T-helper 1 cell (primary cell): ENCODE data around the gene SEPTIN12.
"Not testable (repeated sequence)": the region's sequence is repeated elsewhere in the genome, so short reads cannot be mapped to it uniquely, and the experiment has no call there.

Experiments
- DNase-seq, 5 donors: peaks; one replicate each; pipeline ENCODE4 v3.0.0-alpha.2; 2012 to 2020

SEPTIN12 gene

DNA sequence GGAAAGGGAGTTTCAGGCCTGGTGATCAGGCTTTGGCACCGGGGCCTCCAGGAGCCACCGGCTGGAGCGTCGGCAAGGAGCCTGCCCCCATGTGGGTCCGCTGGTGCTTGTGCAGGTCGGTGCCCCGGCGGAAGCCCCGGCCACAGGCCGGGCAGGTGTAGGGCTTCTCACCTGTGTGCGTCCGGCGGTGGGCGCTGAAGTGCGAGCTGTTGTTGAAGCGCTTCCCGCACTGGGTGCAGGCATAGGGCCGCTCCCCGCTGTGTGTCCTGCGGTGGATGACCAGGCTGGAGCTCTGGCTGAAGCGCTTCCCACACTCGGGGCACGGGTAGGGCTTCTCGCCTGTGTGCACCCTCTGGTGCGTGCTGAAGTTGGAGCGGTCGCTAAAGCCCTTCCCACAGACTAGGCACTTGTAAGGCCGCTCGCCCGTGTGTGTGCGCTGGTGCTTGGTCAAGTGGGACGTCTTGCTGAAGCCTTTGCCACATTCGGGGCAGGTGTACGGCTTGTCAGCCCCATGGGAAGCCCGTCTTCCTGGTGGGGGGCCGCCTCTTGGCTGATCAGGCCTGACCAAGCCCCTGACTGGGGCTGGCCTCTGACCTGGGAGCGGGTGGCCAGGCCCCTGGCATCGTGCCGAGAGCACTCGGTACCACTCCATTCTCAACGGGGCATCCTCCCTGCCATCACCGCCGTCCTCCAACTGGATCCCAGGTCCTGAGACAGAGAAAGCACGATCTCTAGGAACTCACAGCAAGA lies 35.6 kb downstream of the SEPTIN12 start:
- no peak for DNase-seq

DNA sequence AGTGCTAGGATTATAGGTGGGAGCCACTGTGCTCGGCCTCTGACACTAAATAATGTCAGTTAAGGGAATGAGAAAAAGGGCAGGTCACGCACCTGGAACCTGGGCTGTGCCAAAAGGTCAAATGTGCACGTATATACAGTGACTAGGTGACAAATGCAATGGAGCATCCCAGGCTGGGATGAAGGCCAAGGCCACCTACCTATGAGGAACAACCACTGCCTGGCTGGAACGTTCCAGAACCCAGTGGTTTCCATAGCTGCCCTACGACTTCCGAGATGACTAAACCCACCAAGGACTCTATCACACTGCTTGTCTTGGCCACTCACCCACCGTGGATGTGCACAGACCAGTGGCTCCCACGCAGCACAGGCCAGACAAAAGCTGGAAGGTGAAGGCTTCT lies 37.2 kb downstream of the SEPTIN12 start:
- no peak for DNase-seq

DNA sequence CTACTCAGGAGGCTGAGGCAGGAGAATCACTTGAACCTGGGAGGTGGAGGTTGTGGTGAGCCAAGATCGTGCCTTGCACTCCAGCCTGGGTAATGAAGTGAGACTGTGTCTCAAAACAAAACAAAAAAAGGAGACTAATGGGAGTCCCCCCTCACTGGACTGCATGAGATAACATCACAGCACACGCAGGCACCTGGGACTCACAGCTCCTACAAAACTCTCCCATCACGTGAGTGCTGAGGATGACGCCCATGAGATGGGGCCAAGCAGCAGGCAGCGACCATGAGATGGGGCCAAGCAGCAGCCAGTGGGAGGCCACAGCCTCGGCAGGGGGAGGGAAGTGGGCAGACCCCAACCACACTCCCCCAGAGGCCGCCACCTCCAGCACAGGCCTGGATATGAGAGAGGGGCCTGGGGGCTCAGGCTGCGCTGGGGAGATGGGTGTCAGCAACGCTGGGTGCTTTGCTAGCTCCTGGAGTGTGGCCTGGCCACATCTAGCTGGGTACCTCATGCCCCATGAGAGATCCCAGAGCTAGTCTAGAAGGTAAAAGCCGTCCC lies 38.4 kb downstream of the SEPTIN12 start:
- no peak for DNase-seq

GRCh38 chr16:4748682-4749411 lies 39.3 kb downstream of the SEPTIN12 start:
- no peak for DNase-seq

- DNase-seq: no peak
Observed at GRCh38 chr16:4747906-4748681, 40.1 kb downstream of the SEPTIN12 start.

DNA sequence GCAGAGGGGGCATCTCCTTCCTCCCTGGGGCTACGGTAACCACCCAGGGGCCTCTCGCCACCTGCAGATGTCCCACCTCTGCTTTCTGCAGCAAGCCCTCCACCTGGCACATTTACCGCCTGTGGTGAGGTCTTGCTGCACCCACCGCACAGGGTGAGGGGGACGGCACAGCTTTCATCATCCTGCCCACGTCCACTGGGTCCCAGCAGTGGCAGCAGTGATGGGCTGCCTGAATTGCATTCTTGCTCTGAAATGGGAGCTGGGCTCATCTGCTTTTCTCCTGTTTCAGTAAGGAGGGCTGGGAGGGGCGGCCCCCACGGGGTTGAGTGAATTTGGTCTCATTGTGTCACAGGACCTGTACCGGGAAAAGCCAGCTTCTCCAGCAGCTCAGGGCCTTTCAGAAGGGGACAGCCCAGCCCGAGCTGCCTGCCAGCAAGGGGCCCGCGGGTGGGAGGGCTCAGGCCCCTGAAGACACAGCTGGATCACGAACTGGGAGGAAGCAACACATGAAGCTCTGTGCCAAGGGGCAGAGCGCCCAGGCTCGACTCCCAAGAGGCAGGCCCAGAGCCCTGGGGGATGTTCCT lies 41.1 kb downstream of the SEPTIN12 start:
- DNase-seq: no peak

DNA sequence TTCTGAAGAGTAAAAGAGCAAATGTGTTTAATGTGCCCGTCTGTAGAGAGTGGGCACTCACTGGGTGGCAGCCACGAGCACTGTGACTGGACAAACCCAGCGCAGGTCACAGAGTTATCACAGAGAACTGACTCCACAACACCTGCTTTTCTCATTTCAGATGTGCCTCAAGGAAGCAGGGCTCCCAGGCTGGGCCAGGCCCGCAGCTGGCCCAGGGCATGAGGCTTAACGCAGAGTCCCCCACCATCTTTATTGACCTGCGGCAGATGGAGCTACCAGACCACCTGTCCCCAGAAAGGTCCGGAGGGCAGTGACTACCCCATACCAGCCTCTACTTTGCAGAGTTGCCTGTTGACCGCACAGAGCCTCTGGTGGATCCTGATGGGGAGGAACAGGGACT lies 41.9 kb downstream of the SEPTIN12 start:
- DNase-seq: no peak

- DNase-seq: no peak
Observed at GRCh38 chr16:4745274-4745569, 42.9 kb downstream of the SEPTIN12 start.

DNA sequence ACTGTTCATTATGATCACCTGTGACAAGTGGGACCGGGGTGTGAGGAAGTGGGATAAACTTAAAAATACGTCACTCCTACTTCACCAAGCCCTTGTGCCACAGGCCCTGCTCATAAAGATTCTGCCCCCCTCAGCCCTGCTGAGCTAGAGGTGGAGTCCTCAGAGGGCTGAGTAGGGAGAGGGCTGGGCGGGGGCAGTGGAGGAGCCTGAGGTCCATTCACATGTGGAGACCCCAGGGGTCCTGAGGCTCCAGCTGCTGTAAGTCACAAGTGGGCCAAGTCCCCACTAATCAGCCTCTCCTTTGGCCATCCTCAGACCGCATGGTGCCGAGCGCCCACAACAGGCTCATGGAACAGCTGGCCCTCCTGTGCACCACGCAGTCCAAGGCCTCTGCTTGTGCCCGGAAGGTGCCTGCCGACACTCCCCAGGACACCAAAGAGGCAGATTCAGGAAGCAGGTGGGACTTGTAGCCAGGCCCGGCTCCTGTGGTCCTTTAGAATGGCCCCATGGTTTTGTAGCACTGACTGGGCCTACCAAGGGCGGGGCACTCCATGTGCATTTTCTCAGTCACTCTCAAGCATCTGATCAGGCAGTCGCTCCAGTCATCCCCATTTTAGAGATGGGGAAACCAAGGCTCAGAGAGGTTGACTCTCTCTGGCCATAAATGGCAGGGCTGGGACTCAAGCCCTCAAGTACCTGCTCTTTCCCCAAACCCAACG lies 43.4 kb downstream of the SEPTIN12 start:
- DNase-seq: no peak

- no peak for DNase-seq
Observed at GRCh38 chr16:4743226-4743878, 44.8 kb downstream of the SEPTIN12 start.

DNA sequence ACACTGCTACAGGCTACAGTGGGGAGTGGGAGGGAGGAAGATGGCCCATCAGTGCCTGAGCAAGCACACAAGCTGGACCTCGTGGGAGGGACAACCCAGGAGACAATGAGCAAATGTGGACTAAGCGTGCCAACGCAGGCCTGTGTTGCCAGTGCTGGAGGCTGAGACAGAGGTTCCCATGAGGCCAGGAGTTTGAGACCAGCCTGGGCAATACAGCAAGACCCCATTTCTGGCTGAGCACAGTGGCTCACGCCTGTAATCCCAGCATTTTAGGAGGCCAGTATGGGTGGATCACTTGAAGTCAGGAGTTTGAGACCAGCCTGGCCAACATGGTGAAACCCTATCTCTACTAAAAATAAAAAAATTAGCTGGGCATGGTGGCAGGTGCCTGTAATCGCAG lies 49.8 kb downstream of the SEPTIN12 start:
- DNase-seq: not testable (repeated sequence)

- DNase-seq: no peak
Observed at GRCh38 chr16:4737545-4737944, 50.6 kb downstream of the SEPTIN12 start.

- no peak for DNase-seq
Observed at GRCh38 chr16:4736546-4736945, 51.6 kb downstream of the SEPTIN12 start.

- DNase-seq: peak; percentile 86 to 94 (median 92)
Observed at GRCh38 chr16:4734730-4735535, 53.2 kb downstream of the SEPTIN12 start.

DNA sequence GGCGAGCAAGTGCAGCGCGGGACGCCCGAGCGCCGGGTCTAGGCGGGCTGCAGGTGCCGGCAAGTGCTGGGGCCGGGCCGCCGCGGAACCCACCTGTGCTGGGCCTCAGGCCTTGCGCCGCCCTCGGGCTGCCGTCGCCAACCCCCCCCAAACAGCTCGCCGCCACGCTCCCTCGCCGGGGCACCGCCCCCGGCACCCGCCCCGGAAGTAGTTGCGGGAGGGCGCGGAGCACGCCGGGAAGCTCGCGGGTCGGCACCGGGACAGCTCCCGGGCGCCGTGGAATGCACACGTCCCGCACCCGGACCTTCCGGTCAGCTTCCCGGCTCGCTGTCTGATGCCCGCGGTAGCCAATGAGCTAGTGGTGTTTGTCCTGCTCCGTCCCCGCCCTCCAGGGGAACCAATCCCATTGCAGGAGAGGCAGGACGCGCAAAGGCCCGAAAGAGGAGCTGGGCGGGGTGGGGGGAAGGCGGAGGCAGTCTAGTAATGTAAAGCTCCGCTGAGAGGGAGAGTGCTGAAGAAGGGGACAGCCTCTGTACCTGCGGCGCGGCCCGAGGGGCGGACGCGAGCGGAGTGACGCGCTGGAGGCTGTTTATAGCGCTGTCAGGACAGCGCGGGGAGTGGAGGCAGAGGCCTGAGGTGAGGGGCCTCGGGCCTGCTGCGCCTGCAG lies 53.9 kb downstream of the SEPTIN12 start, which contains the start of the genes ANKS3 and DNAAF8:
TSS of gene ANKS3 (minus strand) at position 209 of the 667 bp plus-strand sequence. CDS start 4,122 bp downstream, outside the sequence.
TSS of gene DNAAF8 (plus strand) at position 475 of the 667 bp plus-strand sequence. CDS start 1,978 bp downstream, outside the sequence.
- peak; percentile 69 to 80 (median 72) for DNase-seq

DNA sequence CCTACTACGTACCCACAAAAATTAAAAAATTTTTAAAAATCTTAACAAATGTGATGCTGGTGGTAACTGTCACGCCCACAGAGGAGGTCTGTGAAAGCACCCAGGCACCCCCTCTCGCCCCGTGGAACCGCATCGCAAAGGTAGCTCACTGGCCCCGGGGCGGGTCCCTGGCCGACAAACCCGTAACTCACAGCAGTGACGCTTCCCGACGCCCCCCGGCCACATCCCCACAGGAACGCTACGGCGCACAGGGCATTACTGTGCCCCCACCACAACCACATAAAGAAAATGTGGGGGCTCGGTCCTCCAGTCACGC lies 54.4 kb downstream of the SEPTIN12 start:
- DNase-seq: peak in 1 of 5 donors; percentile 9

DNA sequence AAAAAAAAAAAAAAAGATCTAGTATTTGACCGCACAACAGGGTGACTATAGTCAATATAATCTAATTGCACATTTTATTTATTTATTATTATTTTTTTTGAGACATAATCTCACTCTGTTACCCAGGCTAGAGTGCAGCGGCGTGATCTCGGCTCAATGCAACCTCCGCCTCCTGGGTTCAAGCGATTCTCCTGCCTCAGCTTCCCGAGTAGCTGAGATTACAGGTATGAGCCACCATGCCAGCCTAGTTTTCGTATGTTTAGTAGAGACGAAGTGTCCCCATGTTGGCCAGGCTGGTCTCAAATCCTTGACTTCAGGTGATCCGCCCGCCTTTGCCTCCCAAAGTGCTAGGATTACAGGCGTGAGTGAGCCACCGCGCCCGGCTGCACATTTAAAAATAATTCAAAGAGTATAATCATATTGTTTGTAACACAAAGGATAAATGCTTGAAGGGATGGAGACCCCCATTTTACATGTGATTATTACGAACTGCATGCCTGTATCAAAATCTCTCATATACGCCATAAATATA lies 54.9 kb downstream of the SEPTIN12 start:
- no peak for DNase-seq

DNA sequence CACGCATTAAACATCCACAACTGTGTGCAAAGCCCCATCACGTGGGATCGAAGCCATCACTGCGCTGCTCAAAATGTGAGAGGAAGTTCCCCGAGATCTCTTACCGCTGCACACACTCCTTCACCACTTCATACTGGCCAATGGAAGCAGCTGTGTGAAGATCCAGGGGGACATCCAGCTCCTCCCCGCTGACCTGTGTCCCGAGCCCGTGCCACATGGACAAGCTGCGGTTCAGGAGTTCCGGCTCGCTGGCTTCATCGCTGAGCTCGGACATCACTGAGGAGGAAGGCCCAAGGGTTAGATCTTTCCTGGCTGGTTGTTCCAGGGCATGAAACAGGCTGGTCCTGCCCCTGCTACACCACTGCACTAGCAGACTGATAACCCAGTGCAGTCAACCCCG lies 58.3 kb downstream of the SEPTIN12 start:
- no peak for DNase-seq

DNA sequence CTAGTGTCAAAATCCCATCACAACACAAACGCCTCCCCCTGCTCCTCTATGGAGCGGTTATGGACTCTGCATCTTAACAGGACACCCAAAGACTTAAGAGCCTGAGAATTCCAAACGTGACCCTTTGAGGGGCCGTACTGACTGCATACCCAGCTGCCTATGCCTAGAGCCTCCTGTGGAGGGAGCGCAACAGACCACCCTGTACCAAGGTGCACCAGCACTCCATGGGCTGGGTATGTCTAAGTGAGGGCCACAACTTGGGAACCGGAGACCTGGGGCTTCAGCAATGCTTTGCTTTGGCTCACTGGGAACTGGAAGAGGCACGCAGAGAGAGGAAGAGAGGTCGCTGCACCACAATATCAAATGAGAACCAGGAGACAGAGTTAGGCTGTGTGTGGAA lies 59.5 kb downstream of the SEPTIN12 start:
- no peak for DNase-seq
